GOT3 (cell line): ENCODE results near the gene MTMR11.
A peak's percentile ranks its signal among the peaks of the same experiment; 100 is the strongest.

Experiments used
- DNase-seq: peaks from one replicate; lab custom pipeline; 2025; ENCODE audit warnings: mixed read lengths; lab: John Stamatoyannopoulos, UW

Gene MTMR11

DNA sequence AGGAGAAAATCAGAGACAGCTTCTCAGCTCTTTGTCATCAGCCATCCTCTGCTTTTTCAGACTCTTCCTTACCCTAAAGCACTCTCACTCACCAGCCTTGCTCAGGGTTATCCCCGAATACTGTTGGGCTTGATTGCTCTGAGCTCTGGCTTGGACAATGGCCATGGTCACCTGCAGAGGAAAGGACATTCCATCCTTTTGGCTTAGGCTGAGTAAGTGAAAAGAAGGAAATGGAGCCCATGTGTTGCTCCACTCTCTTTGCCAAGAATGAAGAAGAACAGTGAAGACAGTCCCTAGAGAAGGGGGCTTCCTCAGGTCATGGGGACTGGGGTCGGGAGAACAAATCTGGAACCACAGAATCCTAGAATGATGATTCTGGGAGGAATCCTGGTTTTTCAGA lies 2.3 kb downstream of the MTMR11 start:
- DNase-seq, result no peak

DNA sequence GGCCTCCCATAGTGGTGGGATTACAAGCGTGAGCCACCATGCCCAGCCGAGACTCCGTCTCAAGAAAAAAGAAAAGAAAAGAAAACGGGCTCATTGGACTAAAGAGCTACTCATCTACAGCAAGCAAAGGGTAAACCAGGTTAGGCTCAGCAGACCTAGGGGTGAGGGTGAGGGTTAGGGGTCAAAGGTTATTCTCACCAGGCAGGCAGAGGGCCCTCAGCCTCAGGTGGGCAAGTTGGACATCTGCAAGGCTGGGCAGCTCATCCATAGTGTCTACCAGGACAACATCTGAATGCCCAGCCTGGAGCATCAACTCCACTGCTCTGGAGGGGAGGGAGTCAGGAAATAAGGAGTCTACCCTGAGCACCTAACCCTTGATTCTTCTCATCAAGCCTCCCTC lies 3.5 kb downstream of the MTMR11 start:
- no peak for DNase-seq

DNA sequence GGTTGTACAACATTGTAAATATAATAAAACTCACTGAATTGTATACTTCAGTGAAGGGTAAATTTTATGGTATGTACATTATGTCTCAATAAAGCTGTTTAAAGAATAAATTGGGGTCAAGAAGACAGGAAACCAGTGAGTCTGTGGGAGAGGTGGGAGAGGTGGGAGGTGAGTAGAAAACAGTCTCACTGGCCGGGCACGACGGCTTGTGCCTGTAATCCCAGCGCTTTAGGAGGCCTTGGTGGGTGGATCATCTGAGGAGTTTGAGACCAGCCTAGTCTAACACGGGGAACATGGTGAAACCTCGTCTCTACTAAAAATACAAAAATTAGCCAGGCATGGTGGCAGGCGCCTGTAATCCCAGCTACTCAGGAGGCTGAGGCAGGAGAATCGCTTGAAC lies 4.2 kb downstream of the MTMR11 start:
- DNase-seq, result no peak

DNA sequence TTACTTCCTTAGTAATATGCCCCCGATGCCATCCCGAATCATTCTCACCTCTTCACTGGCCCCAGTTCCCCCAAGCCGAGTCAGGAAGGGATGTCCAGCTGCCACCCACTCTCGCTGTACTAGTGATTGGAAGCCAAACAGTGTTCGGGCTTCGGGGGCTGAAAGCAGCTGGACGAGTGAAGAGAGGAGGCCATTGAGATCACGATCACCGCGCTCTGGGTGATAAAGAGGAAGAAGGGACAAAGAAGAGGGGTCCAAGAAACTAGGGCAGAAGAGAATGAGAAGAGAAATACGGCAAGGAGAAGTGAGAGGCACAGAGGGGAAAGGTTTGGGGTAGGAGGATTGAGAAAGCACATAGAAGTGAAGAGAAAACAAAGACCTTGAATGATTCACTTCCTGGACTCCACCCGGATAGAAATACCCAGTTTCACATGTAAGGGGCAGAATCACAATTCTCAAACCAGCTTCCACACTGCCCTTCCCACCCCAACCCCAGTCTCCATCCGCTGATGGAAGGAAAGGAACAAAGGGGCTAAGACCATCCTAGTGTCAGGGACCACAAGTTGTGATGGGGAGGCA lies 5.4 kb downstream of the MTMR11 start:
- DNase-seq, result no peak

DNA sequence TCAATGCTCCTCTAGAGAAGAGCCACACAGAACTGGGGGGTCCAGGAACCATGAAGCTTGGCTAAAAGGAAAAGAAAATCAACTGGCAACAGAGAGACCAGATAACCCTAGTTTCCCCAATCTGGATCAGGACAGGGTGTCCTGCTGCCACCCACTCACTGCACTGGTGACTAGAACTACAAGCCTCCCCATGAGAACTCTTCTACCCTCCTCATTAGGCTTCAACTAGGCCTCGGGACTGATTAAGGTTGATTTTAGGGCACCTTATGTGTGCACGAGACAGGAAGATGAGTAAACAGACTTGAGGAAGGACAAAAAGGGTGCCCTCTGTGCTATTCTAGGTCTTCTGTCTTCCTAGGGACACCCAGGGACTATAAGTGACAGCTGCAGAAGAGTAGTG lies 6.8 kb downstream of the MTMR11 start:
- DNase-seq, result no peak

DNA sequence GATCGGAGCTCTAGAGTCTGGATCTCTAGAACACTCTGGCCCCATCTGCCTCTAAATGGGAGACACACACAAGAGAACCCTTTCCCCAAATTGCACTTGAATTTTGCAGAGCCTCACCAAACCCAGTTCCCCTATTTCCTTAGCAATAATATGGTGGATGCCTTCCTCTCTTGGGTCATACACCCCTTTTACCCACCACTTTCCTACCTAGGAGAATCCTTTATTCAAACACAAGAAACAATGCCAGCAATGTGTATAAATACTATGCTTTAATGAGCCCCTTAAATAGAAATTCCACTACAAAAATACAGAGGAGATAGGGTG lies 8.3 kb downstream of the MTMR11 start:
- DNase-seq, result no peak

DNA sequence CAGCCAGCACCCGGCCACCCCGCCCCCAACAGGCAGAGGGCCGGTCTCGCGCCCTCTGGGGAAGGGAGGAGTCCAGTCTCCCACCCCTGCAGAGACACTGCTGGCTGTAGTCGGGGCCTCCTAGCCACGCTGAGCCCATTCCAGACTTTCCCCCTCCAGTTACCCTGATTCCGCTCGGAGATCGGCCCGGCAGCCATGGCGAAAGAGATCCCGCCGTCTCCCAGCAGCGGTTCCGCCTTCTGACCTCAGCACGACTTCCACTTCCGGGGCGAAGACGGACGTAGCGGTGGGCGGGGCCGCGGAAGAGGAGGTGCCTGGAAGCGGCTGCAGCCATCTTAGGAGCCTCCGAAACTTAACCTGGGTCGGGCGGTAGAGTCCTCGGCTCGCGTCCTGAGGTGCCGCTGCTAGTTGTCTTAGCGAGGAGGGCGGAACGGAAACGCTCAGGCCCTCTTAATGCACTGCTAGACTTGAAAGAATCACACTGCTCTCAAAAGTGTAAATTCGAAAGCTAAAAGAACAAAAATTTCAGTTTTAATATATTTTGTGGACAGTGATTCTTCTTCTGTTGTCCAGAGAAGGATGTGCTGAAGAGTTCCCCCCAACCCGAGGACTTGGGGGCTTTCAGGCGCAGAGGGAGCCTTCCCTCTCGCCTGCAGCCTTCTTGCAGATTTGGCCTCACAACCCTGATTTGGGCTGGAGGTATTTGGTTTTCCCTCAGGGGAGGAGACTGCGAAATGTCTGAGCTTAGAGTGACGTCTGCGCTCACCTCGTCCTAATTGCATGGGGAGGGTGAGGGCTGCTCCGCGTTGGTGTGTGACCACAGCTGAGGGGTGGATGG lies 8.9 kb downstream of the MTMR11 start, which contains the start of gene SF3B4:
Gene SF3B4 (minus strand): TSS at position 241 of the 838 bp plus-strand sequence. CDS start 44 bp downstream, at position 197.
- DNase-seq, result peak; percentile 77

DNA sequence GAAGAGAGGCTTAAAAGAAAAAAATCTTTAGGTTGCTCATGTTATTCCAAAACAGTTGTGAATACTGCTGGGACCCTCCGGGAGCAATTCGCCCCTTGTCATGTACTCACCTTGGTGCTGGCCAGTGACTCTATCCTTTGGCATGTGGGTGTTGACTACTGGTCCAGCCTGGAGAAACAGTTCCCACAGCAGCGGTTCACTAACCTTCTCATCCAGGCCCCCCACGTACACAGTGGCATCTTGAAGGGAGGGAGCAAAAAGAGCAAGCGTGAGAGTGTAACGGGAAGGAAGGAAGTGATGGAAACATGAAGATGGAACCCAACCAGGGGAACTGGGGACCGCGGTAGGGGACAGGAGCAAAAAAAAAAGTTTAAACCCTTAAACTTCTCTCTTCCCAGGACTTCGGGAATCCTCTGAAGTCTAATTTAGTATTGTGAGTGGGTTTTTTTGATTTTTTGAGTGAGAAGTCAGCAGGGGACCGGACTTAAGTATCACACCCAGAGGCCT lies 9.6 kb downstream of the MTMR11 start:
- no peak for DNase-seq

DNA sequence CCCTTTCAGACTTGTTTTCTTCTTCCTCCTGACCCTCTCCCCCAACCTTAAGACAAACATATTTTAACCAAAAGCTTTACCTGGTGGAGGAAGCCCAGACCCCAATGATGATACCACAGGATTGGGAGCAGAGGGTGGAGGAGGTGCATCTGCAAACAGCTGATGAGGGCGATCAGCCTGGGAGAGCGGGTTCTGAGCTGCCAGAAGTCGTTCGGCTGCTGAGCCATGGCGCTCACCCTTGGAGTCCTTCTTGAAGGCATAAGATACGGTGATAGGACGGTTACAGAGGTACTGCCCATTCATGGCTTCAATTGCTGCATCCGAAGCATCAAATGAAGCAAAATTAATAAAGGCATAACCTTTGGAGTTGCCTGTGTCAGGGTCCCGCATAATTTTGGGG lies 10.4 kb downstream of the MTMR11 start:
- no peak for DNase-seq

DNA sequence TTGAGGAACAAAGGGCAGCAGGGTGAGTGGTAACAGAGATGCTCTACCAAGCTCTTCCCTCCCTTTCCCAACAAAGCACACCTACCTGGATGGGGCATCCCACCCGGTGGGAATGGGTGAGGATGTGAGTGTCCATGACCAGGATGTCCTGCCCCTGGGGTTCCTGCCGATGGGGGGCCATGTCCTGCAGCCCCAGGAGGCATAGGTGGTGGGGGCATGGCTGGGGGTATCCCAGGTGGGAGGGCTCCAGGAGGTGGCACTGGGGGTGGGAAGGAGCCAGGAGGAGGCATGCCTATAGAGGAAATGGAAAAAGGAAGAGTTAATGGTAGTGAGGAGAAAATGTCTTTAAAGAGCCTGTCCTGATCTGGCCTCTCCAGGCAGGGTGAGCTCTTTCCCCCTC lies 10.9 kb downstream of the MTMR11 start:
- DNase-seq, result no peak

DNA sequence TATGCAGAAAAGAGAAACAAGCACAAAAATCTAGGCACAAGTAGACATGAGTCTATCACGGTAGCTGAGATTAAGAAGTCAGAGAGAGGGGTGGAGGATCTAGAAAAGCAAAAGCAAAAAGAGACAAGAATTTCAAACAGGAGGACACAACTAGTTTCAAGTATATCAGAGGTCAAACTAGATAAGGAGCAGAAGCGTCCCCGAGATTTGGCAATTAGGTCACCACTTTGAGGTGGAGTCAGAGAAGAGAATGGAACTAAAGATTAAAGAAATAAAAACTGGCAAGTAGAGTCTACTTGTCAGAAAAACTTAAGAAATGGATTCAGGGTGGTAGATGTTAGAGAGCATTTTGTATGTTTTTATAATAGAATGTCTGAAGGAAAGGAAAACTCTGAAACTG lies 11.3 kb downstream of the MTMR11 start:
- no peak for DNase-seq

DNA sequence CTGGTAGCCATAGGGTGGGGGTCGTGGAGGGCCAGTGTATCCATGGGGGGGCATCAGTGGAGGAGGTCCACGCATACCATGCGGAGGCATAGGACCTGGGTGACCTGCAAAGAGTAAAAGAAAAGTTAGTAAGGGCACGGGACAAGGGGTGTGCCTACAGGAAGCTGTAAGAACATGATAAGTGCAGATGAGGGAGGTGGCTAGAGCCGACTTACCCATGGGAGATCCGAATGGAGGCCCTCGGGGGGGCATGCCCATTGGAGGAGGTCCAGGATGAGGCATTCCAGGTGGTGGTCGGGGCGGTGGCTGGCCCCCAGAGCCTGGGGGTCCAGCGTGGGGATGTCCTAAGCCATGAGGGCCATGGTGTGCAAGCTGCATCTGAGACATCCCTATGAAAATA lies 13.1 kb downstream of the MTMR11 start:
- no peak for DNase-seq

DNA sequence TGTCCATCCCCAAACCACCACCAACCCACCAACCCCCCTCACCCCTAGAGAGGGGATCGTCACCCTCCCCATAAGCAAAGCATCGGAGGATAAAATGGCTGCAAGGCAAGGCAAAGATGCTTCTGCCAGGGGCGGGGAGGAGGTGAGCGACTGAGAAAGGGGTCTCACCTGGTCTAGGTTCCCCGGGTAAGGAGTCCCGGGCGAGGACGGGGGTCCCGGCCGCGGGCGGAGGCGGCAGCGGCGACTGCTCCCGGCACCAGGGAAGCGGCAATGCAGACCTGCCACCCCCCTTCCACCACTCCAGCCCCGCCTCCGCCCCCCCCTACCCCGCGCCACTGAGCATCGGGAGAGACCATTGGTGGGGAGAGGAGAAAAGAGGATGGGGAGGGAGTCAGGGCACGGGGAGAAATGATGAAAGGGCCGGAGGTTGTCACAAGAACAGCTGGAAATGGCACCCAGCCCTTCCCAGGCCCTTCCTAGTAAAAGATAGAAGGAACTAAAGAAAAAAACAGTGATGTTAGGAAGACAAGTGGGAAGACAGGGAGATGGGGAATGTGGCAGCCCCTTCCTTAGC lies 19.0 kb downstream of the MTMR11 start, which contains the start of gene SV2A:
Gene SV2A (minus strand): TSS at position 274 of the 574 bp plus-strand sequence. CDS start 4,004 bp downstream, outside the sequence.
- DNase-seq, result no peak

DNA sequence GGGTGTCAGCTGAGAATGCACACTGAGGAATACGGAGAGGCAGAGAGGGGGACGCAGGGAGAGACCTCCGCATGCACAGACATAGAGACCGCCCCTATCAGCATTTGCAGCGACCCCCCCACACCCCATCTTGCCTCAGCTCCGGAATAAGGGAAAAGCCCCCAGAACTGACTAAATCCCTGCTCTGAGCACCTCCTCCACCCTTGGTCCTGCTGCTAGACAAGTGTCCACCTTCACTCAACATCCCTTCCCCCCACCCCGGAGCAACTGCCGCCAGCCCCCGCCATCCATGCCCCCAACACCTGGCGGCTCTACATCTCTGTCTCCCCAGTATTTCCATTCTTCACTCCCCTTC lies 19.8 kb downstream of the MTMR11 start:
- no peak for DNase-seq

DNA sequence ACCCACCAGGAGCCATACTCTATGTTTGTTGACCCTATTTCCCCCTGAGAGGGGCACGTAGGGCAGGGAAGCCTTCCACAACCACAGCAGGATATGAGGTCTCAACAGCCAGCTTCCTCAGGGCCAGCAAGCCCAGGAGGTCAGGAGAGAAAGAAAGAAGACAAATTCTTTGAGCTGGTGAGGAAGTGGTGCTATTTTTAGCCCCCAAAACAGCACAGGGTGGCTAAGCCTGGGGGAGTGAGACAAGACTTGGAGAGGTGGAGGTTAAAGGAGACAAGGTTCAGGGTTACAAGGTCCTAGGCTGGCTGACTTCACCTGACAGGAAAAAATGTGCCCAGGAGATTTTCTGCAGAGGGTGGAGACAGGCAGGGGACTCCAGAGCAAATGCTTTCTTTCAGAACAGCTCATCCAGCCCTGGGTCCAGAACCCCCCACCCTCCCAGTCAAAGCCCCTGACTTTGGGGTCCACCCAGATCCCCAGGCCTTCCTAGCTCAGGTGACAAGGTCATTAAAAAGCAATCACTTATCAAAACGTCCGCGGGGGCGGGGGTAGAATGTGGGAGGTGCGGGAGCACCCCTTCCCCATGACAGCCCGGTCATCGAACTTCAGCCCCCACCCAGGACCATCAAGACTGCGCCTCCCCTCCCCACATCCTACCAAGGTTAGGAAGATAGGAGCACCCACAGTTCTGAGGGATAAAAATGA lies 20.3 kb downstream of the MTMR11 start:
- DNase-seq, result no peak

DNA sequence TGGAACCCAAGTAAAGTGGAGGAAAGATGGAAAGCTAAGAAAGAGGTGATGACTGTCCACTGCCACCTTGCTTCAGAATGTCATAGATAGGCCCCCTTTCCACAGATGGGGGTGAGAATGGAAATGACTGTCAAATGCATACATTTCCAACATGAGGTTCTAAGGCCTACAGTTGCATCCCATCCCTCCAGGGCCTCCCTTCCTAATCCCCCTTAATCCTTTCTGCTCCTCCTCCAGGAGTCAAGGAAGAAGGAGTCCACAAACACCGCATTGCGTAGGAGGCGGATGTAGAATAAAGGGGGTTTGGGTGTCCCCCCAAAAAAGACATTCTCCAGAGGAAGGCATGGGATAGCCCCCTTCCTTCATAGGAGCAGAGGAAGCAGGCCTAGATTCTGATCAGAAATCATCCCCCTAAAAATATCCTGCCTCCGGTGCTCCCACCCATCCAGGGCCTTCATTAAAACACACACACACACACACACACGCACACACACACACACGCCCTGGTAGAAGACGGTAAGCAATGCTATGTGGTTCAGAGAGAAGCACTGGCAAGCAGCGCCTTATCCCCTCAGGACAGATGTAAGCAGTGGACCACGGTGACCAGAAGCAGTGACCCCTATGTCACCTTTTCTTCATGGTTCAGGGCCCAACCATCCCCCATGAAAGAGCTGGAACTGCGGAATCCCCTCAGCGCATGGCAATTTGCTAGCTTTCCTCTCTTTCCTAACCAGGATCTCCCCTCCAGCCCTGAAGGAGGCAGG lies 21.1 kb downstream of the MTMR11 start:
- DNase-seq, result no peak

DNA sequence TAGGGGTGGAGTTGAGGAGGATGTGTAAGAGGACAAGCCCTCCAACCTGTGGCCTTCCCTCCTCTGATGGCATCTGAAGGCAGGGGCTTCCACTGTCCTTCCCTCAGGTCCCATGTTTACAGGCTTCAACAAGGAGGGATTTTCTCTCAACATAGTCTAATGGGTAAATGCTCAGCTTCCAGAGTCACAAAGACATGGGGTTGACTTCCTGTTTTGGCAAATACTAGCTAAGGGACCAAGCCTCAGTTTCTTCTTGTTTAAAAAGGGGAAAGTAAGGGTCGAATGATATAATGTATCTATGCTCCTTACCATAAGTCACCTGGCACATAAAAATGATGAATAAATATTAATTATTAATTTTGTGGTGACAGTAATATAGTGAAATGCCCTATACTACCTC lies 22.1 kb downstream of the MTMR11 start:
- no peak for DNase-seq

DNA sequence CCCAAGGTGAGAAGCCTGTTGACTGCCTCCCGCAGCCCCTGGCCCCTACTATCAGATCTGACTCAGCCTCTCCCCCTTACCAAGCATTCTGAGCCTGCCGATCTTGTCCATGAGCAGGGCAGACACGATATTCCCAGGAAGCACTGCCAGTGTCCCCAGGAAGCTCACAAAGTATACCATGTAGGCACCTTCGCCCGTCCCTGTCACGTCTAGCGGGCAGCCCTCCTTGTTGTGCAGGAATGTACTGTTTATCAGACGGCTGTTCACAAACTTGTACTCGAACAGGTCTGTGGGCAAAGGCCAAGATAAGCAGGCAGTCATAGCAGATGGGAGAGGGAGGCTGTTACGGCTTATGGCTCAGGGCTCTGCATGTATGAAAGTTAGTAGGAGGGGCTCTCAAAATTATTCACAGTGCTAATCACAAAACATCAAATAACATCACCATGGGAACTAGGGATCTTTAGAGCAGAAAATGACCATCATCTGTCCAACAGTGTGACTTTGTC lies 30.1 kb downstream of the MTMR11 start:
- DNase-seq, result no peak

DNA sequence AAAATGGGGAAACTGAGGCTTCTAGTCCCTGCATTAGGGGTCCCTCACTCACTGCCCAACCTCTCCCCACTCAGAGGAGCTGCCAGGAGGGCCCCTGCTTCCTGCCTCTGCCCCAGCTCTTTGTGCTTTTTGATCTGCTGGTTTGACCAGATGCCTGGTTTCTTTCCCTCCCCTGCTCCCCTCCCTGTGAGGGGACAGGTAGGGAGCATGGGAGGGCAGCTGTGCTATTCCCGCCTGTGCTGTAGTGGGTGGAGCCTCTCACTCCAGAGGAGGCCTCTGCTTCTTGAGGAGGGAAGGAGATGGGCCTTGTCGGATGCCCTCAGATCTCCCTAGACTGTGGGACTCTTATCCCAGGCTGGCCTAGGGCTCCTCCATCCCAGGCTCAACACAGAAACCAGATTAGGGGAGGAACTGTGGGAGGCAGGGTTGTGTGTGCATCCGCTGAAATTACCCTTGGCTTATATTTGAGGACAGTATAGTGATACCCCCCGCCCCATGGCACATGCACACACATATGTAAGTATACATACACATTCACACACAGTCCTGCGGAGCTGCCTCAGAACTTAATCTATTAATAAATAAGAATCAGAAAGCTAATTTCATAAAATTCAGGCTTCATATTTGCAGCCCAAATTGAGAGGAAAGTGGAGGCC lies 32.7 kb downstream of the MTMR11 start:
- no peak for DNase-seq

DNA sequence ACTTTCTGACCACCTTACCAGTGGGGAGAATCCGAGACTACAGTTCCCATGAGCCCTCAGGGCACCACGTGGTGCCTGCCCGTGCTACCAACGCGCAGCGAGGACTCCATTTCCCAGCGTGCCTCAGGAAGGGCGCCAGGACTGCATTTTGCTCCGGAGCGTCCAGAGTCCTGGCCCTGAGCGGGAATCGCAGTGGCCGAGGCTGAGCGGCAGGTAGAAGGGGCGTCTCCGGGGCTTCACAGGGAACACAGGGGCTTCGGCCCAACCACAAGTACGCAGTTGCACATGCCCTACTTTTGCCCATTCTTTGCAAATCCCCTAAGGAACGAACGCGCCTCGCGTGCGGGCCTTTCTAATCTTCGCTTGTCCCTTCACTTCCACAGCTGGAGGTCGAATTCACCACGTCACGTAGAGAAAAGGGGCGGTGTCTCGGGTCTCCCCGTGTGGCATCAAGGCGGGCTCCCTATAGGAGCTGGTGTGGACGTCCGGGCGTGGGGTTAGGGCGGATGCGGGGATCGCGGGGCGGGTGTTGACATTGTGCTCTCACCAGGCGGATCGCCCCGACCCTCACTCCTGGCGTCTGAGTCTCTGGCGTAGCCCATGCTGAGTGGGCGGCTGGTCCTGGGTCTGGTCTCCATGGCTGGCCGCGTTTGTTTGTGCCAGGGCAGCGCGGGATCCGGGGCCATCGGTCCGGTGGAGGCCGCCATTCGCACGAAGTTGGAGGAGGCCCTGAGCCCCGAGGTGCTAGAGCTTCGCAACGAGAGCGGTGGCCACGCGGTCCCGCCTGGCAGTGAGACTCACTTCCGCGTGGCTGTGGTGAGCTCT lies 37.0 kb downstream of the MTMR11 start, which contains the start of gene BOLA1:
Gene BOLA1 (plus strand): TSS at position 109 of the 825 bp plus-strand sequence. CDS start 492 bp downstream, at position 601.
- DNase-seq, result peak; percentile 37
